ENCODE measurements around the gene UNK. TPM values are rescaled to one million over a fixed set of nuclear protein-coding genes. Genes with fewer than 3 reads are reported as not detected.
A peak's percentile ranks its signal among the peaks of the same experiment; 100 is the strongest.

The UNK gene
- total and polyA plus RNA-seq, 2 of the 13 experiments (the other 11 are each of a cell fraction or from before 2014, with no cell fraction given), result 31.6 to 33.0 TPM

DNA sequence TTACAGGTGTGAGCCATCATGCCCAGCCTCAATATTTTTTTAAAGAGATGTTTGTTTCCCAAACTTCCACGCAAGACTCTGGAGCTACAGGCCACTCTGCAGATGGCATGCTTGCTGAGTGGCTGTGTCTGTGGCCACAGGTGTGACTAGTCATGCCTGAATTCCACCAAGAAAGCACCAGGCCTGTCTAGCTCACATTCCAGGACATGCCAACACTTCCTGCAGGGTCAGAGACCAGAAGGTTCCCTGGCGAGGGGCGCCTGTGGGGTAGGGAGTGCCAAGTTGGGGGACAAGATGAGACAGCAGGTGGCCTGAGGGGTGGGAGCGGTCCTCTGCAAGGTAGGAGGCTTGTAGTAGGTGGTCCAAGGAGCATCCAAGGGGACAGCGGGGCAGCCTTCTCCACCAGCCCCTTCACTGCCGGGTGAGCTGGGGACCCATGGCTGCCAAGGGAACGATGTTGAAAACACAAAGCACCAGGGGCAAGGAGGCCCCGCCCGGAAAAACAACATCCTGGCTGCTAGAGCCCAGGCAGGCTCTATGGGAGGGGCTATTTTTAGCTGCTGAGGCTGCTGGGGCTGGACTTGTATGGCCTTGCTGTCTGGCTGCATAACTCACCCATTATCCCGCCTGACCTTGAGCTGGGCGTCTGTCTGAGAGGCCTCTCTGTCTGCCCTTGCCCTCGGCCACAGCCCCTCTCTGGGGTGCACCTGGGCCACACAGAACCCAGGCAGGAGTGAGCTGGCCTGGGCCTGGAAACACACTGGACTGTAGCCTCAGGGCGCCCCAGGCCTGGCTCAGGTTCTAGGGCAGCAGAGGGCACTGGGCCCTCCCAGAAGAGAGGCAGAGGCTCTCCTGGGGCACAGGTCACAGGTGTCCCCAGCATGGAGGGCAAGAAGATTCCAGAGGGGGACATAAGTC lies 88.1 kb downstream of the UNK start (continued):
- TF ChIP-seq HOXA3 (CRISPR knock-in tag; IDR thresholded peaks at IDR 0.05) (peak; percentile 95), IRX3 (CRISPR knock-in tag; IDR thresholded peaks at IDR 0.05; ENCODE audit: borderline replicate concordance, low read depth) (no peak), TBX3 (IDR thresholded peaks at IDR 0.05; ENCODE audit: borderline replicate concordance) (no peak; the same call in 1 of the 2 replicates), ZNF577 (CRISPR knock-in tag; IDR thresholded peaks at IDR 0.05; ENCODE audit: borderline replicate concordance, low read depth) (no peak), TCF7 (IDR thresholded peaks at IDR 0.05; ENCODE audit: low read depth) (no peak), ZNF180 (CRISPR knock-in tag; IDR thresholded peaks at IDR 0.05; ENCODE audit: borderline replicate concordance, low read depth) (no peak), HHEX (CRISPR knock-in tag; IDR thresholded peaks at IDR 0.05) (no peak), CCAR2 (optimal IDR thresholded peaks at IDR 0.05; ENCODE audit: low read depth, low read length) (no peak), NCOA1 (CRISPR knock-in tag; IDR thresholded peaks at IDR 0.05) (no peak; the same call in none of the 2 replicates), FOXK2 (IDR thresholded peaks at IDR 0.05) (peak; percentile 88), CBX1 (IDR thresholded peaks at IDR 0.05; ENCODE audit: low read depth) (peak; percentile 86), ZNF782 (CRISPR knock-in tag; IDR thresholded peaks at IDR 0.05; ENCODE audit: borderline replicate concordance) (no peak), SAFB2 (CRISPR knock-in tag; IDR thresholded peaks at IDR 0.05; ENCODE audit: borderline replicate concordance, low read depth) (peak; percentile 93), SKI (IDR thresholded peaks at IDR 0.05; ENCODE audit: partially characterized antibody) (peak; percentile 100), ISL2 (CRISPR knock-in tag; IDR thresholded peaks at IDR 0.05) (peak; percentile 92), CEBPG (CRISPR knock-in tag; IDR thresholded peaks at IDR 0.05) (peak; percentile 54)
- TF ChIP-seq, protein P1, sequence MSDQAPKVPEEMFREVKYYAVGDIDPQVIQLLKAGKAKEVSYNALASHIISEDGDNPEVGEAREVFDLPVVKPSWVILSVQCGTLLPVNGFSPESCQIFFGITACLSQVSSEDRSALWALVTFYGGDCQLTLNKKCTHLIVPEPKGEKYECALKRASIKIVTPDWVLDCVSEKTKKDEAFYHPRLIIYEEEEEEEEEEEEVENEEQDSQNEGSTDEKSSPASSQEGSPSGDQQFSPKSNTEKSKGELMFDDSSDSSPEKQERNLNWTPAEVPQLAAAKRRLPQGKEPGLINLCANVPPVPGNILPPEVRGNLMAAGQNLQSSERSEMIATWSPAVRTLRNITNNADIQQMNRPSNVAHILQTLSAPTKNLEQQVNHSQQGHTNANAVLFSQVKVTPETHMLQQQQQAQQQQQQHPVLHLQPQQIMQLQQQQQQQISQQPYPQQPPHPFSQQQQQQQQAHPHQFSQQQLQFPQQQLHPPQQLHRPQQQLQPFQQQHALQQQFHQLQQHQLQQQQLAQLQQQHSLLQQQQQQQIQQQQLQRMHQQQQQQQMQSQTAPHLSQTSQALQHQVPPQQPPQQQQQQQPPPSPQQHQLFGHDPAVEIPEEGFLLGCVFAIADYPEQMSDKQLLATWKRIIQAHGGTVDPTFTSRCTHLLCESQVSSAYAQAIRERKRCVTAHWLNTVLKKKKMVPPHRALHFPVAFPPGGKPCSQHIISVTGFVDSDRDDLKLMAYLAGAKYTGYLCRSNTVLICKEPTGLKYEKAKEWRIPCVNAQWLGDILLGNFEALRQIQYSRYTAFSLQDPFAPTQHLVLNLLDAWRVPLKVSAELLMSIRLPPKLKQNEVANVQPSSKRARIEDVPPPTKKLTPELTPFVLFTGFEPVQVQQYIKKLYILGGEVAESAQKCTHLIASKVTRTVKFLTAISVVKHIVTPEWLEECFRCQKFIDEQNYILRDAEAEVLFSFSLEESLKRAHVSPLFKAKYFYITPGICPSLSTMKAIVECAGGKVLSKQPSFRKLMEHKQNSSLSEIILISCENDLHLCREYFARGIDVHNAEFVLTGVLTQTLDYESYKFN (CRISPR knock-in tag; conservative IDR thresholded peaks at IDR 0.05), result peak; percentile 96
- TF ChIP-seq, protein P2, sequence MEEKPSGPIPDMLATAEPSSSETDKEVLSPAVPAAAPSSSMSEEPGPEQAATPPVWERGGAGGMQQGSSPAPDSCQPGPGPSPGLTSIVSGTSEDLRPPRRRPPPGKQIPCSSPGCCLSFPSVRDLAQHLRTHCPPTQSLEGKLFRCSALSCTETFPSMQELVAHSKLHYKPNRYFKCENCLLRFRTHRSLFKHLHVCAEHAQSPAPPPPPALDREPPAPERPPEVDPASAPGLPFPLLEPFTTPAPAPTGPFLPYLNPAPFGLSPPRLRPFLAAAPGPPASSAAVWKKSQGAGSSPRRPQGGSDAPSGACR (CRISPR knock-in tag; IDR thresholded peaks at IDR 0.05), result peak; percentile 93
- TF ChIP-seq, protein P3, sequence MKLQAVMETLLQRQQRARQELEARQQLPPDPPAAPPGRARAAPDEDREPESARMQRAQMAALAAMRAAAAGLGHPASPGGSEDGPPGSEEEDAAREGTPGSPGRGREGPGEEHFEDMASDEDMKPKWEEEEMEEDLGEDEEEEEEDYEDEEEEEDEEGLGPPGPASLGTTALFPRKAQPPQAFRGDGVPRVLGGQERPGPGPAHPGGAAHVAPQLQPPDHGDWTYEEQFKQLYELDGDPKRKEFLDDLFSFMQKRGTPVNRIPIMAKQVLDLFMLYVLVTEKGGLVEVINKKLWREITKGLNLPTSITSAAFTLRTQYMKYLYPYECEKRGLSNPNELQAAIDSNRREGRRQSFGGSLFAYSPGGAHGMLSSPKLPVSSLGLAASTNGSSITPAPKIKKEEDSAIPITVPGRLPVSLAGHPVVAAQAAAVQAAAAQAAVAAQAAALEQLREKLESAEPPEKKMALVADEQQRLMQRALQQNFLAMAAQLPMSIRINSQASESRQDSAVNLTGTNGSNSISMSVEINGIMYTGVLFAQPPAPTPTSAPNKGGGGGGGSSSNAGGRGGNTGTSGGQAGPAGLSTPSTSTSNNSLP (IDR thresholded peaks at IDR 0.05; ENCODE audit: low read depth, low read length), result 0 out of 2 replicates have a peak, but pooled peaks have one; percentile 28
- TF ChIP-seq, protein P4, sequence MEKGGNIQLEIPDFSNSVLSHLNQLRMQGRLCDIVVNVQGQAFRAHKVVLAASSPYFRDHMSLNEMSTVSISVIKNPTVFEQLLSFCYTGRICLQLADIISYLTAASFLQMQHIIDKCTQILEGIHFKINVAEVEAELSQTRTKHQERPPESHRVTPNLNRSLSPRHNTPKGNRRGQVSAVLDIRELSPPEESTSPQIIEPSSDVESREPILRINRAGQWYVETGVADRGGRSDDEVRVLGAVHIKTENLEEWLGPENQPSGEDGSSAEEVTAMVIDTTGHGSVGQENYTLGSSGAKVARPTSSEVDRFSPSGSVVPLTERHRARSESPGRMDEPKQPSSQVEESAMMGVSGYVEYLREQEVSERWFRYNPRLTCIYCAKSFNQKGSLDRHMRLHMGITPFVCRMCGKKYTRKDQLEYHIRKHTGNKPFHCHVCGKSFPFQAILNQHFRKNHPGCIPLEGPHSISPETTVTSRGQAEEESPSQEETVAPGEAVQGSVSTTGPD (CRISPR knock-in tag; IDR thresholded peaks at IDR 0.05), result peak; percentile 86
- TF ChIP-seq, protein P5, sequence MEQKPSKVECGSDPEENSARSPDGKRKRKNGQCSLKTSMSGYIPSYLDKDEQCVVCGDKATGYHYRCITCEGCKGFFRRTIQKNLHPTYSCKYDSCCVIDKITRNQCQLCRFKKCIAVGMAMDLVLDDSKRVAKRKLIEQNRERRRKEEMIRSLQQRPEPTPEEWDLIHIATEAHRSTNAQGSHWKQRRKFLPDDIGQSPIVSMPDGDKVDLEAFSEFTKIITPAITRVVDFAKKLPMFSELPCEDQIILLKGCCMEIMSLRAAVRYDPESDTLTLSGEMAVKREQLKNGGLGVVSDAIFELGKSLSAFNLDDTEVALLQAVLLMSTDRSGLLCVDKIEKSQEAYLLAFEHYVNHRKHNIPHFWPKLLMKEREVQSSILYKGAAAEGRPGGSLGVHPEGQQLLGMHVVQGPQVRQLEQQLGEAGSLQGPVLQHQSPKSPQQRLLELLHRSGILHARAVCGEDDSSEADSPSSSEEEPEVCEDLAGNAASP (CRISPR knock-in tag; IDR thresholded peaks at IDR 0.05; ENCODE audit: borderline replicate concordance), result peak; percentile 99

Measured in HepG2 (cell line).